K562 (cell line): ENCODE results near the gene ARSI. TPM values are rescaled to one million over a fixed set of nuclear protein-coding genes. Genes with fewer than 3 reads are reported as not detected.

Source experiments
- BRF1 ChIP-seq: IDR thresholded peaks from 3 replicates; pipeline ENCODE4 v1.6.1; 2011; ENCODE audit warnings: borderline replicate concordance, mild to moderate bottlenecking; ENCODE audit not compliant: insufficient read length; ENCODE audit errors: extremely low read depth
- CREB3 ChIP-seq: fragments of 450-650 bp; conservative IDR thresholded peaks from 2 replicates; pipeline ENCODE4 v1.6.1; 2016; ENCODE audit warnings: missing genetic modification characterization, low read depth, mild to moderate bottlenecking, missing compliant biosample characterization, moderate library complexity
- E2F3 ChIP-seq: fragments of 250-450 bp; sonication (Bioruptor Pico); IDR thresholded peaks from 2 replicates; pipeline ENCODE4 v1.4.0; 2020; ENCODE audit warnings: mild to moderate bottlenecking
- ELF1 ChIP-seq: fragments of 200-800 bp; sonication (Bioruptor generic); IDR thresholded peaks from 2 replicates; pipeline ENCODE4 v1.6.1; 2016; ENCODE audit warnings: missing genetic modification characterization, missing compliant biosample characterization
- GTF2F1 ChIP-seq: IDR thresholded peaks from 2 replicates; pipeline ENCODE4 v1.6.1; 2011; ENCODE audit warnings: low read depth, low read length, improper control_type of control experiment
- HEY1 ChIP-seq: fragments of 250-450 bp; sonication (Bioruptor Pico); IDR thresholded peaks from 2 replicates; pipeline ENCODE4 v1.5.0; 2020; ENCODE audit warnings: mild to moderate bottlenecking, moderate library complexity, borderline replicate concordance
- HNRNPL ChIP-seq: fragments of 200-400 bp; formaldehyde crosslinking; IDR thresholded peaks from 2 replicates; pipeline ENCODE4 v1.6.1; 2017; ENCODE audit warnings: low read depth, mild to moderate bottlenecking, low read length
- ILK ChIP-seq: fragments of 450-650 bp; IDR thresholded peaks from 2 replicates; pipeline ENCODE4 v1.6.1; 2016; ENCODE audit warnings: missing genetic modification characterization, low read depth, mild to moderate bottlenecking, missing compliant biosample characterization, moderate library complexity, borderline replicate concordance
- KAT2B ChIP-seq: IDR thresholded peaks from one replicate; pipeline ENCODE4 v1.6.1; 2012; ENCODE audit warnings: low read depth, mild to moderate bottlenecking, control low read depth, inconsistent platforms, low read length, moderate library complexity
- KAT7 ChIP-seq: sonication (generic); formaldehyde crosslinking; IDR thresholded peaks from 2 replicates; pipeline ENCODE4 v1.8.0; 2022; ENCODE audit warnings: missing genetic modification reagents, mild to moderate bottlenecking, borderline replicate concordance
- MBD1 ChIP-seq: fragments of 250-450 bp; sonication (Bioruptor Pico); IDR thresholded peaks from 2 replicates; pipeline ENCODE4 v1.8.0; 2022; ENCODE audit warnings: inconsistent platforms
- MCM3 ChIP-seq: fragments of 450-650 bp; IDR thresholded peaks from 2 replicates; pipeline ENCODE4 v1.6.1; 2016
- MIER1 ChIP-seq: fragments of 450-650 bp; IDR thresholded peaks from 2 replicates; pipeline ENCODE4 v1.6.1; 2016; ENCODE audit warnings: antibody characterized with exemption, mild to moderate bottlenecking, low read depth
- RREB1 ChIP-seq: fragments of 250-450 bp; sonication (Bioruptor Pico); IDR thresholded peaks from 2 replicates; pipeline ENCODE4 v1.4.0; 2020
- SMAD3 ChIP-seq: fragments of 450-650 bp; formaldehyde crosslinking; conservative IDR thresholded peaks from 2 replicates; pipeline ENCODE4 v1.4.0; 2020; ENCODE audit warnings: mild to moderate bottlenecking
- SMARCC2 ChIP-seq: fragments of 450-650 bp; IDR thresholded peaks from 2 replicates; pipeline ENCODE4 v1.6.1; 2017; ENCODE audit warnings: antibody characterized with exemption, moderate library complexity, mild to moderate bottlenecking, low read depth
- TCF7L2 ChIP-seq: fragments of 150-350 bp; IDR thresholded peaks from 2 replicates; pipeline ENCODE4 v1.6.1; 2016; ENCODE audit warnings: low read depth, mild to moderate bottlenecking, low read length, moderate library complexity
- ZNF3 ChIP-seq: fragments of 250-450 bp; sonication (Bioruptor Pico); IDR thresholded peaks from 2 replicates; pipeline ENCODE4 v1.5.0; 2021; ENCODE audit warnings: mild to moderate bottlenecking, moderate library complexity
- ZNF57 ChIP-seq: fragments of 450-650 bp; formaldehyde crosslinking; IDR thresholded peaks from 2 replicates; pipeline ENCODE4 v1.4.0; 2020; ENCODE audit warnings: mild to moderate bottlenecking, moderate library complexity
- ZNF655 ChIP-seq: fragments of 250-450 bp; sonication (Bioruptor Pico); IDR thresholded peaks from 2 replicates; pipeline ENCODE4 v1.5.0; 2021
- polyA plus RNA-seq, 8 experiments: library from polyadenylated mRNA; depleted of rRNA in 4 of 8; stranded (reverse) in 5 of 8; unstranded in 3 of 8; fragments of >200 nt; fragmentation: Nextera tagmentation in 2 of 8; fragmentation: Illumina TruSeq in 1 of 8; extraction: Ambion mirVana in 2 of 8; extraction: Trizol in 1 of 8; gene quantifications; 2 replicates each; pipeline versions ENCODE4 v1.2.1 to v1.2.3, GENCODE V29; 2011 to 2014; ENCODE audit warnings: inconsistent platforms in 1 of 8, missing spikeins in 1 of 8
- total RNA-seq, 7 experiments: library from RNA; depleted of rRNA in 6 of 7; stranded (reverse); fragments of >200 nt in 6 of 7; fragmentation: Illumina TruSeq in 2 of 7; extraction: Trizol in 2 of 7; gene quantifications; 2 replicates each; pipeline versions ENCODE4 v1.2.1 to v1.2.3, GENCODE V29; 2011 to 2021; ENCODE audit warnings: low replicate concordance in 1 of 7

ARSI gene
- total and polyA plus RNA-seq, 9 of the 15 experiments (the other 6 are each of a cell fraction or from before 2014, with no cell fraction given) = 0.04 to 0.07 TPM; not detected in 7

GRCh38 chr5:150329038-150329437 lies 26.3 kb upstream of the ARSI start (continued):
- TF ChIP-seq RREB1 (CRISPR knock-in tag) = 0 out of 2 replicates have a peak, but pooled peaks have one; percentile 23
- 0 out of 2 replicates have a peak, but pooled peaks have one; percentile 63 for TF ChIP-seq SMAD3
- TF ChIP-seq MCM3 = no peak
- TF ChIP-seq ILK = no peak
- TF ChIP-seq MBD1 (CRISPR knock-in tag) = no peak
- TF ChIP-seq KAT7 = no peak
- TF ChIP-seq ELF1 (tag) = no peak
- TF ChIP-seq ZNF655 (CRISPR knock-in tag) = no peak
- no peak for TF ChIP-seq HEY1 (CRISPR knock-in tag)
- TF ChIP-seq E2F3 (CRISPR knock-in tag) = no peak
- no peak for TF ChIP-seq TCF7L2
- no peak for TF ChIP-seq ZNF57
- no peak for TF ChIP-seq MIER1
- TF ChIP-seq SMARCC2 = no peak
- TF ChIP-seq KAT2B = no peak
- no peak for TF ChIP-seq ZNF3 (CRISPR knock-in tag)
- no peak for TF ChIP-seq BRF1
- no peak for TF ChIP-seq CREB3 (tag)
- no peak for TF ChIP-seq HNRNPL
- TF ChIP-seq GTF2F1 = no peak
